GM19035 (cell line): Measurements from ENCODE around the gene PALLD.

ENCODE experiments used
- ATAC-seq: cut with Tn5 transposase; IDR thresholded peaks from one replicate; pipeline ENCODE4 v1.9.1; 2021; ENCODE audit not compliant: unreplicated experiment

The PALLD gene

DNA sequence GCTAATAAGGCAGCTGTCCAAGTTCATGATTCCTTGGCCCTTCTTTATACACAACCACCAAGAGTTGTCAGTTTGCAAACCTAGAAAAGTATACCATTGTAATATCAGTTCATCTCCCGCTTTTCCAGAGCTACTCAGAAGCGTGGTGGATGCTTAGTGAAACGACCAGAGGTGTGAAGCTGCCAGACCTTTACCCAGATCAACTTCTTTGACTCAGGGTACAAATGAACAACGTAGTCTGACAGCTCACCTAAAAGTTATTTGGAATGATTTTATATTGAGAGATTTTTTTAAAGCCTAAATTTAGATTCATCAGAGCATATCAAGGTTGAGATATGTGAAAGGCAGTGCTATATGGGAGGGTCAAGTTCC lies 343.5 kb downstream of the PALLD start:
- ATAC-seq = no peak

GRCh38 chr4:168841000-168841671 lies 344.3 kb downstream of the PALLD start:
- no peak for ATAC-seq

GRCh38 chr4:168841672-168842019 lies 344.8 kb downstream of the PALLD start:
- no peak for ATAC-seq

- no peak for ATAC-seq
Measured at GRCh38 chr4:168842186-168842585, 345.3 kb downstream of the PALLD start.

DNA sequence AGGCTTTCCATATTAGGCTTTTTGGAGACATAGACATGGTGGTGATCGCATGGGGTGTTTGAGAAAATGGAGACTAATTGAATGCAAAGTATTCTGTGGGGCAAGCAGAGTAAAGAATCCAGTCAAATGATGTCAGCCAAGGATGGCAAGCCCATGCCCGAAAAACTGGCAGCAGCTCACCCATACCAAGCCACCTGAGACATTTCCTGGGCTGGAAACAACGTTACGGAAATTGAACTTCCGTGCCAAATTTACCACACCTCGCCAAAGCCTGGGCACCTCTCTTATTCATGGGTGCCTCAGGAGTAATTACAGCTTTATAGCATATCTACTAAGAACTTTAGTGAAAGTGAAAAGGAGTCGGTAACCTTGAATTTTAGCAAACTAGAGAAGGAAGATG lies 346.8 kb downstream of the PALLD start:
- ATAC-seq = no peak

GRCh38 chr4:168844353-168845049 lies 347.6 kb downstream of the PALLD start:
- no peak for ATAC-seq

- ATAC-seq = no peak
Measured at GRCh38 chr4:168845897-168846296, 349.0 kb downstream of the PALLD start.

GRCh38 chr4:168846414-168846813 lies 349.6 kb downstream of the PALLD start:
- ATAC-seq = no peak

DNA sequence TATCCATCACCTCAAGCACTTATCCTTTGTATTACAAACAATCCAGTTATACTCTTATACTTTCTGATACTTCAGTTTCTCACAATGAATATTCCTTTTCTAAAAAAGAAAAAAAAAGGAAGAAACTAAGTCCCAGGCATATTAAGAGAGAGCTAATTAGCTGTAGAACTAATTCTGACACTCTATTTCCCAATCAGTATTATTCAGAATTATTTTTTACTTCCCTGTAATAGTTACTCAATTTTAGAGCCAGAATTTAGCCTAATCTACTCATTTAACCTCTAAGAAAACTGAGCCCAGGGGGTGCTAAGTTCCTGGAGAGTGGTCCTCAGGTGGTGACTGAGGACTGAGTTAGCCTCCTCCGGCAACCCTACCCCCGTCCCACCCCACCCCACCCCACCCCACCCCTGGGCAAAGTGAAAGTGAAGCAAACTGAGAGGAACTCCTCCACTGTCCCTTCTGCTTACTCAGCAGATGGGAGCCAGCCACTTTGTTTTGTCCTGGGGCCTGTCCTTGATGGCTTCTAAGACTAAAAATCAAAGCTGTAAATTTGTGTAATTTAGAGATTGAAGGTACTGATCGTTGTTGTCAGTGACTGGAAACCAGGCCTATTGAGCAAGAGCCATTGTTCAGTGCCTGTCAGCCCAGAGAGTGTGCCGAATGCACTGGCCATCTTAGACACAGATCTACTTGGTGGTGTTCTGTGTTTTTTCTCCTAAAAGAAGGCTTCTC lies 351.1 kb downstream of the PALLD start:
- ATAC-seq = no peak

DNA sequence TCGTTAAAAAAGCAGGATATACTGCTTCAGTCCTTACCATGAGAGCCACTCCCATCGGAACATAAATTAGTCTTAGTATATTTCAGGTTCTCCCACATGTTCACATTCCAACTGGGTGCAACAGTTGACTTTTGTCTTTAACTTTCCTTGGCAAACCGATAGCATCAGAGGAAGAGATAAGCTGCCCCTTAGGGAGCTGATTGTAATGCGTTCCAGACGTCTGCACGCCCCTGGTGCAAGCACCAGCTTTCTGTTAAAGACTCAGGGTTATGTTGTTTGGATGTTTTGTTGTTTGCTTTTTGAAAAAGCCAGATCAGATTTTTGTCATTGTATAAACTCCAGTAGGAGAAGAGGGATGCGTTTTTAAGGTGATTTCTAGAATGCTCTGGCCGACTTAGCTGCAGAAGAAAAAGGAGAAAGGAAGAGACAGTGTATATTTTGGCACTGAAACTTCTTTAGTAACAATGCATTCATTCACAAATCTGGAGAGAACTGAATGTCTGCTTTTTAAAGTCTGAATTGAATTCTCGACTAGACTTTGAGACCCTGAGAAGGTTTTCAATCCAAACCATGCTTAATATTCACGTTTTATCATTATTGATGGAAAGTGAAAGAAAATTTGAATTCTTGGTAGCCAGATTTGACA lies 352.3 kb downstream of the PALLD start:
- ATAC-seq = no peak

DNA sequence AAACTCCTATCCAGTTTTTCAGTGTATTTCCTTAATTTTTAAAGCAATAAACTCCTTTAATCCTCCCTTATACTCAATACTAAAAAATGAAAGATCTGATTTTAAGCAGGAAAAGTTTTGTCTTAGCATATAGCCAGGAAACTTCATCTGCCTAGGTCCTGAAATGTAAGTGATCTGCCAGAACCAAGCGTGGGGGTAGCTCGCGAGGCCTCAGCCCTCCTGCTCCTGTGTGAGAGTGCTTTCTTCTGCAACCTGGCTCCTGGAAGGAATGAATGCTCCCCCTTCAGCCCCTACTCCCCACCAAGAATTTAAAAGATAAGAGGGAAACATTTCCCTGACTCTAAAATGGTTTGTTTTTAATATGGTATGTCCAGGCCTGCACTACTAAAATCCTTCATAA lies 353.1 kb downstream of the PALLD start:
- ATAC-seq = no peak

DNA sequence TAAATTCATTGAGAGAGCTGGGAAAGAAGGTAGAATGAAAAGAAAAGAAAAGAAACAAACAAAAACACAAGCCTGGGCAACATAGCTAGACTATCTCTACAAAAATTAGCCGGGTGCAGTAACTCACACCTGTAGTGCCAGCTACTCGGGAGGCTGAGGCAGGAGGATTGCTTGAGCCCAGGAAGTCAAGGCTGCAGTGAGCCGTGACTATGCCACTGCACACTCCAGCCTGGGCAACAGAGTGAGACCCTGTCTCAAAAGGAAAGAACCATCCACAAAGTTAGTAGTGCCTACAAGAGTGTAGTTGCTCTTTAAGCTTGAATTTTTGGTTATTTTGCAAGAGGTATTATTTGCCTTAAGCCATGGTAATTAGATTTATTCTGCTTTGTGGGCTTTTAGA lies 355.5 kb downstream of the PALLD start:
- no peak for ATAC-seq

GRCh38 chr4:168852933-168853713 lies 356.3 kb downstream of the PALLD start:
- ATAC-seq = peak; percentile 44

DNA sequence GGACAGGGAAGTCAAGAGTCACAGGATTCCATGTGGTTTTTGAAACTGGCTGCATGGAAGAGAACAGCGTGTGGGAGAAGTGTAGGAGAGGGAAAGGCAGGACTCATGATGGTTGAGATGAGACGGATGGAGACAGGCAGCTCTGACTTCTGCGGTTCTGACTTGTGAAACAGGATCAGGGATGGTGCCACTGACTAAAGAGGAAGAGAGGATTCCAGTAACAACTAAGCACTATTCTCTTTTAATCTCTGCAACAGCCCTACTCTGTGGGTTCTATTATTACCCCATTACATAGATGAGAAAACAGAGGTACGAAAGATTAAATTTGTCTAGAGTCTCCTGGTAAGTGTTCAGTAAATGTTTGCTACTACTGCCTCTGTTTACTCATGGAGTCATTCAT lies 356.9 kb downstream of the PALLD start:
- peak; percentile 39 for ATAC-seq

DNA sequence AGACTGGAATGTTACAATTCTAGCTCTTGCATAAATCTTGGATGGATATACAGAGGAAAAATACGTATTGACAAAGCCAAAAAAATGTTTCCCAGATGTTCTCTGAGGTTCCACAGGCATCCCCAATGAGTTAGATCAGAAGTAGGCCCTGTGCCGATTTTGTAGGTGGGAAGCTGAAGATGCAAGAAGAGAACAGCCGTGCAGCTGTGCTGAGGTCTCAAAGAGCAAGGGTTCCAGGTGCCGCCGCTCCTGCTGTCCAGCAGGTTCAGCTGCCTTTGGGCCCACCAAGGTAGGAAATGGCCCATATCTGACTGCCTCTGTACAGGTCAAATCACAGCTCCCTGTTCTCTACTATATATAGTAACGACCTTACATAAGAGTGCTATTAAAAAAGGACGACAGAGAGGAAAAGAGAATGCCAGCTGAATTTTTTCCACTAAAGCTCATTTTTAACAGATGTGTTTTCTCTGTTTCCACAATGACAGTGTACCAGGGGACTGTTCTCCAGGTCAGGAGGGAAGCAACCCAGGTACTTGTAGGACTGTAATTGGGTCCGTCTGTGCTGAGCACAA lies 357.6 kb downstream of the PALLD start:
- ATAC-seq = no peak

DNA sequence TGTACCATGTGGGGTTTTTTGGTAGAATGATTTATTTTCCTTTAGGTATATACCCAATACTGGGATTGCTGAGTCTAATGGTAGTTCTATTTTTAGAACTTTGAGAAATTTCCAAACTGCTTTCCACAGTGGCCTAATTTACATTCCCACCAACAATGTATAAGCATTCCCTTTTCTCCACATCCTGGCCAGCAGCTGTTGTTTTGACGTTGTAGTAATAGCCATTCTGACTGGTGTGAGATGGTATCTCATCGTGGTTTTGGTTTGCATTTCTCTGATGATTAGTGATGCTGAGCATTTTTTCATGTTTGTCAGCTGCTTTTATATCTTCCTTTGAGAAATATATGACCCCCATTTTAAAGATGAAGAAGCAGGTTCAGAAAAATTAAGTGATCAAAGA lies 359.5 kb downstream of the PALLD start:
- no peak for ATAC-seq

DNA sequence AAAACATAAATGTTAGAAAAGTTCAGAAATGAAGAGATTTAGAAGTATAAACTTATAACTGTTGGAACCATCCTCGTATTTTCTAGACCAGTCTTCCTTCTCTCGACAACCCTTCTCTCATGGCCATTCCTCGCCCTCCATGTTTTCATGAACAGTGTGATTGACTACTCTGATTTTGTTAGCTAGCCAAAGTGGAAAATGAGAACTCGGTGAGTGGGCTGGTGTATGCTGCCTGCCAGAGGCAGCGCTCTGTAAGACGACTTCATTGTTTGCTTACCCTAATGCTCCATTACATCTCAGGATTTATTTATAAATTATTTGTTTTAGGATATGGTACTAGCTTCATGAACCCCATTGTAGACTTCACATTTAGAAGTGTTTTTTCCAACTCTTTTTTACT lies 360.2 kb downstream of the PALLD start:
- no peak for ATAC-seq

GRCh38 chr4:168857546-168858314 lies 360.9 kb downstream of the PALLD start:
- no peak for ATAC-seq

- no peak for ATAC-seq
Measured at GRCh38 chr4:168859100-168859499, 362.2 kb downstream of the PALLD start.
